Mucosa of descending colon (tissue), 3 donors: ENCODE results near the gene HS3ST5. TPM values are rescaled to one million over a fixed set of nuclear protein-coding genes. Genes with fewer than 3 reads are reported as not detected.

Source experiments
- ATAC-seq: fragments of 200-7000 bp; cut with Tn5 transposase; one replicate; pipeline ENCODE4 v1.9.1; 2020; ENCODE audit warnings: mild to moderate bottlenecking, moderate library complexity
- DNase-seq, 3 donors: peaks; one replicate each; pipeline ENCODE4 v3.0.0-alpha.2; 2020
- H3K36me3 ChIP-seq: fragments of 200-600 bp; one replicate; pipeline ENCODE4 v1.8.0; 2021; ENCODE audit warnings: low read depth, mild to moderate bottlenecking
- H3K4me1 ChIP-seq: fragments of 200-600 bp; one replicate; pipeline ENCODE4 v1.8.0; 2021; ENCODE audit warnings: low read depth, mild to moderate bottlenecking
- H3K4me3 ChIP-seq: fragments of 200-600 bp; one replicate; pipeline ENCODE4 v1.8.0; 2021; ENCODE audit warnings: mild to moderate bottlenecking
- H3K9me3 ChIP-seq: fragments of 200-600 bp; one replicate; pipeline ENCODE4 v1.8.0; 2021; ENCODE audit warnings: mild to moderate bottlenecking
- intact Hi-C, 2 donors: fragments of 100-400 bp; cut with DNase I in 1 of 2; cut with micrococcal nuclease in 1 of 2; formaldehyde crosslinking; loops; one replicate each; pipeline versions ENCODE4 v1.11.0 to v1.11.1; 2022; cut with DNase I, micrococcal nuclease
- total RNA-seq, 3 donors: library from RNA; stranded (reverse); fragmentation: NEBNext Ultra II Directional in 2 of 3; extraction: Animal tissue kit (Norgen Biotek cat#: 25700) in 2 of 3; gene quantifications; one replicate each; pipeline versions ENCODE4 v1.2.1 to v1.2.4, GENCODE V29; 2021 to 2023
- TF ChIP-seq, protein P1 (sequence below): fragments of 200-600 bp; IDR thresholded peaks from one replicate; pipeline ENCODE4 v1.8.0; 2022; ENCODE audit warnings: antibody characterized with exemption, mild to moderate bottlenecking
- donor health status: DM: no; HTN: no; CAD: no; lungs with moderate emphysema.
- donor health status: DM: no; HTN: no; CAD: no.
- donor health status: DM: no; HTN: yes; CAD: no.

Gene HS3ST5
- total RNA-seq, 3 donors from 2014 or later: 0.12 to 1.0 TPM; not detected in 1

DNA sequence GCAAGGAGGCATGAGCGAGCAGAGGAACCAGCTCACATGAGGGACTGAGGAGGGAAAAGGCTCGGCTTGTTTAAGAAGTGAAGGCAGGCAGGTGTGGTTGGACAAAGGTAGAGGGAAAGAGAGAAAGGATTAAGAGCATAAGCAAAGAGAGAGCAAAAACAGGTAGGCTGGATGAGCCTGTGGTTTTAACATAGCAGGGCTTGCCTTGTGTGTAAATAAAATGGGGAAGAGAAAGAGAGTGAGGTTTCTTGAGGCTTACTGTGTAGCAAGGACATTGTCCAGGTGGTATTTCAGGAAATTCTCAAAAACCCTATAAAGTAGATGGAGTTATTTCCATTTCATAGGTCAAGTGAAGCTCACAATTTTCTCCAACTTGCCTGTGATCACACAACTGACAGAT, 278.0 kb downstream of the HS3ST5 start:
- ATAC-seq (no peak), DNase-seq (no peak)
- intact Hi-C loops: no loop called here
- Histone ChIP-seq H3K4me3 (no peak overlapping the region), H3K9me3 (no peaks in the 10 kb centered on the region), H3K4me1 (no peaks in the 10 kb centered on the region), H3K36me3 (no peaks in the 10 kb centered on the region)
- TF ChIP-seq, protein P1, sequence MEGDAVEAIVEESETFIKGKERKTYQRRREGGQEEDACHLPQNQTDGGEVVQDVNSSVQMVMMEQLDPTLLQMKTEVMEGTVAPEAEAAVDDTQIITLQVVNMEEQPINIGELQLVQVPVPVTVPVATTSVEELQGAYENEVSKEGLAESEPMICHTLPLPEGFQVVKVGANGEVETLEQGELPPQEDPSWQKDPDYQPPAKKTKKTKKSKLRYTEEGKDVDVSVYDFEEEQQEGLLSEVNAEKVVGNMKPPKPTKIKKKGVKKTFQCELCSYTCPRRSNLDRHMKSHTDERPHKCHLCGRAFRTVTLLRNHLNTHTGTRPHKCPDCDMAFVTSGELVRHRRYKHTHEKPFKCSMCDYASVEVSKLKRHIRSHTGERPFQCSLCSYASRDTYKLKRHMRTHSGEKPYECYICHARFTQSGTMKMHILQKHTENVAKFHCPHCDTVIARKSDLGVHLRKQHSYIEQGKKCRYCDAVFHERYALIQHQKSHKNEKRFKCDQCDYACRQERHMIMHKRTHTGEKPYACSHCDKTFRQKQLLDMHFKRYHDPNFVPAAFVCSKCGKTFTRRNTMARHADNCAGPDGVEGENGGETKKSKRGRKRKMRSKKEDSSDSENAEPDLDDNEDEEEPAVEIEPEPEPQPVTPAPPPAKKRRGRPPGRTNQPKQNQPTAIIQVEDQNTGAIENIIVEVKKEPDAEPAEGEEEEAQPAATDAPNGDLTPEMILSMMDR: no peak

DNA sequence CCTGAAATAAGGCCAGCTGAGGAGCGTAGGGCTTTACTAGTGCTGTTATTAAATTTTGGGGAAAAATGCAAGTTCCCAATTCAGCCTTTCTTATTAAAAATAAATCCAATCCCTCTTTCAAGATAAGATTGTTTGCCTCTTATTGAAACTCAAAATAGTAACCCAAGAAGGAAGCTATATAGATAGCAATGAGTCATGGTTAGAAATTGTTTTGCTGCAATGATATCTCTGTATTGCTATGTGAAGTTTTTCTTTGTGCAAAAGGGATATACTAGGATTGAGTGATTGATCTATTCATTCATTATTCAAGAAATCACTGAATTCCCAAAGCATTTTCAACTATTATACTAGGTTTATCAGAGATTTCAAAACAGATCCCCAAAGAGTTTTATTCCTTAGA, 278.9 kb downstream of the HS3ST5 start:
- ATAC-seq (no peak), DNase-seq (no peak)
- intact Hi-C loops: no loop called here
- H3K4me3 ChIP-seq: no peak overlapping the region
- no peaks in the 10 kb centered on the region for H3K4me1 ChIP-seq
- TF ChIP-seq, protein P1: no peak
- no peaks in the 10 kb centered on the region for H3K36me3 ChIP-seq
- no peaks in the 10 kb centered on the region for H3K9me3 ChIP-seq

DNA sequence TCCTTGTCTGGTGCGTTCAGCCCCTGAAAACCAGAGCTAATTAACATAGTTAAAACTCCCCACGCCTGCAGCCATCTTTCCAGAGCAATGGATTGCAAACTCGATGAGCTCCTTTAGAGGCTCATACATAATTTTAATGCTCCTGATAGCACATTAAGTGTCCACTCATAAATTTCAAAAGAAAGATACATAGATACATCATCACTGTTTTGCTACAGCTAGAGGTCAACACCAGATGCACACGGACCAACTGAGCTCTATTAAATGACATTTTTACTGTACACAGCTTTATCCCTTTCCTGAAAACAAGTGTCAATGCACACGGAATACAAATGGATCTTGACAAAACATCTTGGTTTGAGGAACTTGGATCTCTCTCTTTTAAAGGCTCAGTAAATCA, 280.6 kb downstream of the HS3ST5 start:
- Histone ChIP-seq H3K4me3 (no peak overlapping the region), H3K9me3 (no peaks in the 10 kb centered on the region), H3K36me3 (no peaks in the 10 kb centered on the region), H3K4me1 (no peaks in the 10 kb centered on the region)
- no peak for ATAC-seq
- no peak for DNase-seq
- intact Hi-C loops: no loop called here
- TF ChIP-seq, protein P1: no peak

DNA sequence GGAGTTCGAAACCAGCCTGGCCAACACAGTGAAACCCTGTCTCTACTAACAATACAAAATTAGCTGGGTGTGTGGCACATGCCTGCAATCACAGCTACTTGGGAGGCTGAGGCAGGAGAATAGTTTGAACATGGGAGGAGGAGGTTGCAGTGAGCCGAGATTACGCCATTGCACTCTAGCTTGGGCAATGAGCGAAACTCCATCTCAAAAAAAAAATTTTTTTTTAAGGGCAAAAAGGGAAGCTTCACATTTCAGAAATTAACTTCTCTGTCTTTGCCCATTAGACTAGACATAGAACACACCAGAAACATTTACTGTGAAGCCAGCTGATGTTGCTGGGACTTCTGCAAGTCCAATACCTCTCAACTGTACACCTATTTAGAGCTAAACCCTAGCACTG, 281.1 kb downstream of the HS3ST5 start:
- Histone ChIP-seq H3K4me1 (no peaks in the 10 kb centered on the region), H3K36me3 (no peaks in the 10 kb centered on the region), H3K9me3 (no peaks in the 10 kb centered on the region), H3K4me3 (no peak overlapping the region)
- intact Hi-C loops: no loop called here
- TF ChIP-seq, protein P1: no peak
- no peak for DNase-seq
- ATAC-seq: no peak

DNA sequence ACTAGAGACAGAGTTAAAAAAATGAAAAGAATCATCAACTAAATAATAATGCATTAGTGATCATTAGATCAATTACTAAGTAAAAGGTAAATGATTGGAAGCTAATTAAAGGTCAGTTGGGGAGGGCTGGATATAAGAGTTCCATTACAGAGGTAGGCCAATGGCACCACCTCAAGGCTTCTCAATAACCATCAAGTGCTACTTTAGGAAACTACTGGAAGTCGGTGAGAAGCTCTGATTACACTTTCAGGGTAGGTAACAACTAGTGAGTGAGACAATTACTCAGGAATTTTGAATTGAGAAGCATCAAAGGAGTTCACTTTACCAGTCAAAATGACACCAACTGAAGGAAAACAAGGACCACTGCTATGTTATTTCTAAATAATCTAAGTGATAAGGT, 281.7 kb downstream of the HS3ST5 start:
- Histone ChIP-seq H3K9me3 (no peaks in the 10 kb centered on the region), H3K4me3 (no peak overlapping the region), H3K4me1 (no peaks in the 10 kb centered on the region), H3K36me3 (no peaks in the 10 kb centered on the region)
- DNase-seq: no peak
- TF ChIP-seq, protein P1: no peak
- intact Hi-C loops: no loop called here
- no peak for ATAC-seq

DNA sequence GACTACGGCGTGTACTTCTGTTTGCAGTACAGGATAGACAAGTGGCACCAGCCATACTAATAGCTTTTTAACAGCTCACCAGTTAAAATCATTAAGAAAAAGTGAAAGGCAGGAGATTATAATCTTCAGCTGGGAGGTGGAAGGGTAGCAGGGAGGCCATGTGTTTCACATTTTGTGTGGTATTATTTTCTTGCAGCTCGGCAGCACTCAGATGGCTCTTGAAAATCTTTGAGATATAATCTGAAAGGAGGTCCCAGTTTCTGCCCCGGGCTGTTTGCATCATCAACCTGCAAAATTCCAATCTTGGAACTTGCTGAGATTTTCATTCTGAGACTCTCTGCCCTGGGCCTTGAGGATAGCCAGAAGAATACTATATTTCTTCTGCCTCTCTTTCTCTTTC, 284.4 kb downstream of the HS3ST5 start:
- TF ChIP-seq, protein P1: no peak
- intact Hi-C loops: no loop called here
- DNase-seq (no peak), ATAC-seq (no peak)
- Histone ChIP-seq H3K9me3 (no peaks in the 10 kb centered on the region), H3K4me3 (no peak overlapping the region), H3K4me1 (no peaks in the 10 kb centered on the region), H3K36me3 (no peaks in the 10 kb centered on the region)
